Thyroid gland (tissue), 4 donors: ENCODE measurements around the gene PDLIM1. TPM values are rescaled to one million over a fixed set of nuclear protein-coding genes. Genes with fewer than 3 reads are reported as not detected.

Experiments used
- DNase-seq, 2 donors: peaks; one replicate each; pipeline ENCODE4 v3.0.0-alpha.2; 2019
- H3K27ac ChIP-seq, 3 donors: fragments of 200-600 bp; sonication (generic); 1 replicate in 2 of 3; 2 replicates in 1 of 3; pipeline ENCODE4 v1.5.1; 2016 to 2019; ENCODE audit warnings: mild to moderate bottlenecking in 1 of 3, moderate library complexity in 1 of 3
- H3K27me3 ChIP-seq: fragments of 200-600 bp; sonication (generic); one replicate; pipeline ENCODE4 v1.5.1; 2019
- H3K36me3 ChIP-seq, 2 donors: fragments of 200-600 bp; sonication (generic); one replicate each; pipeline ENCODE4 v1.5.1; 2016 to 2019
- H3K4me1 ChIP-seq, 2 donors: fragments of 200-600 bp; sonication (generic); one replicate each; pipeline ENCODE4 v1.5.1; 2017 to 2019
- H3K4me3 ChIP-seq, 3 donors: fragments of 200-600 bp; sonication (generic); replicated peaks in 1 of 3; 1 replicate in 2 of 3; 2 replicates in 1 of 3; pipeline ENCODE4 v1.5.1; 2016; ENCODE audit warnings: mild to moderate bottlenecking in 1 of 3
- H3K9me3 ChIP-seq: fragments of 200-600 bp; sonication (generic); one replicate; pipeline ENCODE4 v1.5.1; 2017
- CTCF ChIP-seq, 6 experiments: fragments of 200-600 bp in 3 of 6; fragments of 450-650 bp in 3 of 6; sonication (generic) in 3 of 6; IDR thresholded peaks; one replicate each; pipeline ENCODE4 v1.5.1; 2016 to 2019; ENCODE audit warnings: antibody characterized with exemption in 6 of 6, mild to moderate bottlenecking in 2 of 6, inconsistent platforms in 1 of 6, moderate library complexity in 1 of 6
- POLR2A ChIP-seq, 2 donors: fragments of 450-650 bp; IDR thresholded peaks; one replicate each; pipeline ENCODE4 v1.6.1; 2017; ENCODE audit warnings: antibody characterized with exemption in 2 of 2, mild to moderate bottlenecking in 2 of 2, moderate library complexity in 1 of 2
- WGBS, 2 donors: methylation state at CpG; one replicate each; pipeline ENCODE4 v1.1.5; 2017; 5-methylcytosine and 5-hydroxymethylcytosine counted together
- intact Hi-C: fragments of 100-400 bp; cut with DNase I; formaldehyde crosslinking; loops from one replicate; pipeline ENCODE4 v1.15.1; 2023
- total RNA-seq, 4 donors: library from RNA; depleted of rRNA; stranded (reverse); fragments of >200 nt; gene quantifications; one replicate each; pipeline ENCODE4 v1.2.3, GENCODE V29; 2016

PDLIM1 gene
- total RNA-seq, 4 donors from 2014 or later, result 67.8 to 158 (median 90.7) TPM

GRCh38 chr10:95287281-95287680 lies 3.5 kb downstream of the PDLIM1 start:
- Histone ChIP-seq H3K9me3 (no peaks in the 10 kb centered on the region), H3K27ac (peak overlapping the region in 2 of 3 donors; percentile 85 to 90), H3K27me3 (no peaks in the 10 kb centered on the region), H3K36me3 (no peaks in the 10 kb centered on the region), H3K4me3 (no peak overlapping the region), H3K4me1 (peaks cover 41 to 50% of the 10 kb centered on the region in 2 donors)
- intact Hi-C loops, result no loop called here
- WGBS, 2 donors, result 63 to 79% methylated on average over 3 of the region's 3 CpGs
- TF ChIP-seq POLR2A (IDR thresholded peaks at IDR 0.05), result no peak
- TF ChIP-seq CTCF (IDR thresholded peaks at IDR 0.05), result no peak
- DNase-seq, result no peak

GRCh38 chr10:95286707-95287106 lies 4.1 kb downstream of the PDLIM1 start:
- H3K4me3 ChIP-seq, result no peak overlapping the region
- no peaks in the 10 kb centered on the region for H3K27me3 ChIP-seq
- no peaks in the 10 kb centered on the region for H3K9me3 ChIP-seq
- peaks cover 41 to 50% of the 10 kb centered on the region in 2 donors for H3K4me1 ChIP-seq
- no peak for DNase-seq
- peak overlapping the region in 2 of 3 donors; percentile 2 to 85 for H3K27ac ChIP-seq
- 84 to 100% methylated on average over 1 of the region's 1 CpG for WGBS, 2 donors
- TF ChIP-seq CTCF (IDR thresholded peaks at IDR 0.05) (no peak), POLR2A (IDR thresholded peaks at IDR 0.05) (no peak)
- H3K36me3 ChIP-seq, result no peaks in the 10 kb centered on the region
- intact Hi-C loops, result no loop called here

- TF ChIP-seq CTCF (IDR thresholded peaks at IDR 0.05) (no peak), POLR2A (IDR thresholded peaks at IDR 0.05) (no peak)
- H3K27ac ChIP-seq, result peak overlapping the region in 1 of 3 donors; percentile 85
- no peaks in the 10 kb centered on the region for H3K9me3 ChIP-seq
- no peak overlapping the region for H3K4me3 ChIP-seq
- H3K27me3 ChIP-seq, result no peaks in the 10 kb centered on the region
- H3K36me3 ChIP-seq, result no peaks in the 10 kb centered on the region
- H3K4me1 ChIP-seq, result peaks cover 44 to 58% of the 10 kb centered on the region in 2 donors
- 92 to 93% methylated on average over 2 of the region's 2 CpGs for WGBS, 2 donors
- no peak for DNase-seq
- intact Hi-C loops, result no loop called here
Observed at GRCh38 chr10:95285556-95285955, 5.2 kb downstream of the PDLIM1 start.

- no peaks in the 10 kb centered on the region for H3K27me3 ChIP-seq
- intact Hi-C loops, result no loop called here
- H3K4me3 ChIP-seq, result no peak overlapping the region
- peak overlapping the region in 2 of 3 donors; percentile 18 to 85 for H3K27ac ChIP-seq
- 89 to 92% methylated on average over 3 of the region's 3 CpGs for WGBS, 2 donors
- no peak for TF ChIP-seq CTCF (IDR thresholded peaks at IDR 0.05)
- TF ChIP-seq POLR2A (IDR thresholded peaks at IDR 0.05), result no peak
- H3K9me3 ChIP-seq, result no peaks in the 10 kb centered on the region
- DNase-seq, result no peak
- peaks cover 48 to 66% of the 10 kb centered on the region in 2 donors for H3K4me1 ChIP-seq
- no peaks in the 10 kb centered on the region for H3K36me3 ChIP-seq
Observed at GRCh38 chr10:95284807-95285206, 6.0 kb downstream of the PDLIM1 start.

- WGBS, 2 donors, result 90 to 97% methylated on average over 3 of the region's 3 CpGs
- intact Hi-C loops, result no loop called here
- DNase-seq, result no peak
- Histone ChIP-seq H3K9me3 (no peaks in the 10 kb centered on the region), H3K4me1 (peaks cover 32 to 75% of the 10 kb centered on the region in 2 donors), H3K4me3 (no peak overlapping the region), H3K27ac (no peak overlapping the region), H3K27me3 (no peaks in the 10 kb centered on the region), H3K36me3 (no peaks in the 10 kb centered on the region)
- no peak for TF ChIP-seq CTCF (IDR thresholded peaks at IDR 0.05)
- TF ChIP-seq POLR2A (IDR thresholded peaks at IDR 0.05), result no peak
Observed at GRCh38 chr10:95282107-95282506, 8.7 kb downstream of the PDLIM1 start.
